Spinal cord (tissue), 10 donors: ENCODE measurements around the gene COA8. TPM values are rescaled to one million over a fixed set of nuclear protein-coding genes. Genes with fewer than 3 reads are reported as not detected.
A peak's percentile ranks its signal among the peaks of the same experiment; 100 is the strongest.

ENCODE experiments used
- DNase-seq, 6 donors: peaks; one replicate each; pipeline versions ENCODE4 v3.0.0 to v3.0.0-alpha.2; 2013 to 2015; ENCODE audit warnings: low spot score in 6 of 6, low read depth in 4 of 6
- H3K27ac ChIP-seq: one replicate; pipeline ENCODE4 v1.5.1; 2013; ENCODE audit warnings: low read depth, low read length, control low read depth
- H3K27me3 ChIP-seq: one replicate; pipeline ENCODE4 v1.6.1; 2013; ENCODE audit warnings: low read length; ENCODE audit not compliant: control insufficient read depth, insufficient read depth
- H3K36me3 ChIP-seq: one replicate; pipeline ENCODE4 v1.6.1; 2013; ENCODE audit warnings: low read length; ENCODE audit not compliant: control insufficient read depth, insufficient read depth
- H3K4me1 ChIP-seq: one replicate; pipeline ENCODE4 v1.6.1; 2013; ENCODE audit warnings: low read length; ENCODE audit not compliant: control insufficient read depth, insufficient read depth
- H3K4me3 ChIP-seq: one replicate; pipeline ENCODE4 v1.5.1; 2013; ENCODE audit warnings: low read depth, low read length, control low read depth
- H3K9me3 ChIP-seq: one replicate; pipeline ENCODE4 v1.6.1; 2013; ENCODE audit warnings: low read length; ENCODE audit not compliant: control insufficient read depth, insufficient read depth
- WGBS: methylation state at CpG from one replicate; pipeline ENCODE4 v1.1.5; 2013; ENCODE audit warnings: missing lambda C conversion rate; ENCODE audit not compliant: insufficient coverage; 5-methylcytosine and 5-hydroxymethylcytosine counted together
- polyA plus RNA-seq, 2 donors: library from polyadenylated mRNA; unstranded; fragments of 120-200 nt; gene quantifications; one replicate each; pipeline ENCODE4 v1.2.1, GENCODE V29; 2013; ENCODE audit not compliant: insufficient read length in 2 of 2
- total RNA-seq, 2 donors: library from RNA; depleted of rRNA in 1 of 2; stranded (reverse); fragments of 120-200 nt in 1 of 2; fragments of >200 nt in 1 of 2; gene quantifications; one replicate each; pipeline versions ENCODE4 v1.2.3 to v1.2.4, GENCODE V29; 2013 to 2014
- donor health status: healthy.

The COA8 gene
- total and polyA plus RNA-seq, 4 donors: 33.5 to 57.6 (median 46.3) TPM

- Histone ChIP-seq H3K27me3 (no peaks in the 10 kb centered on the region), H3K4me1 (peaks cover 72% of the 10 kb centered on the region), H3K36me3 (peaks cover 49% of the 10 kb centered on the region), H3K9me3 (no peaks in the 10 kb centered on the region), H3K27ac (peak overlapping the region; percentile 75), H3K4me3 (peak overlapping the region; percentile 43)
- WGBS: 52% methylated on average over 22 of the region's 22 CpGs
- peak in 2 of 6 donors; percentile 23 to 31 for DNase-seq
Observed at GRCh38 chr14:103519837-103520212, 42.9 kb upstream of the COA8 start.

GRCh38 chr14:103520269-103520656, 42.5 kb upstream of the COA8 start:
- Histone ChIP-seq H3K27ac (peak overlapping the region; percentile 75), H3K4me1 (peaks cover 71% of the 10 kb centered on the region), H3K4me3 (peak overlapping the region; percentile 43), H3K36me3 (peaks cover 44% of the 10 kb centered on the region), H3K9me3 (no peaks in the 10 kb centered on the region), H3K27me3 (no peaks in the 10 kb centered on the region)
- no peak for DNase-seq
- 46% methylated on average over 6 of the region's 10 CpGs for WGBS

- WGBS: 2% methylated on average over 60 of the region's 66 CpGs
- peak in 2 of 6 donors; percentile 87 to 94 for DNase-seq
- Histone ChIP-seq H3K27ac (peak overlapping the region; percentile 75), H3K36me3 (peaks cover 43% of the 10 kb centered on the region), H3K9me3 (no peaks in the 10 kb centered on the region), H3K4me3 (peak overlapping the region; percentile 43), H3K27me3 (no peaks in the 10 kb centered on the region), H3K4me1 (peaks cover 74% of the 10 kb centered on the region)
Observed at GRCh38 chr14:103520657-103521437, 41.9 kb upstream of the COA8 start.

- peaks cover 79% of the 10 kb centered on the region for H3K4me1 ChIP-seq
- H3K9me3 ChIP-seq: no peaks in the 10 kb centered on the region
- DNase-seq: no peak
- H3K36me3 ChIP-seq: peaks cover 47% of the 10 kb centered on the region
- H3K27ac ChIP-seq: peak overlapping the region; percentile 75
- H3K4me3 ChIP-seq: peak overlapping the region; percentile 59
- H3K27me3 ChIP-seq: no peaks in the 10 kb centered on the region
- under 1% methylated on average over 76 of the region's 77 CpGs for WGBS
Observed at GRCh38 chr14:103521438-103521950, 41.3 kb upstream of the COA8 start.

GRCh38 chr14:103521951-103522563, 40.7 kb upstream of the COA8 start:
- H3K27me3 ChIP-seq: no peaks in the 10 kb centered on the region
- H3K9me3 ChIP-seq: no peaks in the 10 kb centered on the region
- WGBS: 0% methylated on average over 74 of the region's 74 CpGs
- DNase-seq: peak in 2 of 6 donors; percentile 81 to 91
- H3K4me1 ChIP-seq: peaks cover 75% of the 10 kb centered on the region
- H3K36me3 ChIP-seq: peaks cover 46% of the 10 kb centered on the region
- H3K4me3 ChIP-seq: peak overlapping the region; percentile 59
- H3K27ac ChIP-seq: peak overlapping the region; percentile 80

- DNase-seq: peak in 4 of 6 donors; percentile 76 to 96 (median 88)
- H3K4me1 ChIP-seq: peaks cover 74% of the 10 kb centered on the region
- peak within 1 kb of the TSS; percentile 80 for H3K27ac ChIP-seq
- peaks cover 38% of the 10 kb centered on the region for H3K36me3 ChIP-seq
- no peaks in the 10 kb centered on the region for H3K27me3 ChIP-seq
- H3K9me3 ChIP-seq: no peaks in the 10 kb centered on the region
- peak within 1 kb of the TSS; percentile 59 for H3K4me3 ChIP-seq
- under 1% methylated on average over 104 of the region's 107 CpGs for WGBS
Observed at GRCh38 chr14:103522649-103523574, 39.8 kb upstream of the COA8 start, which contains the start of gene CKB. CKB (minus strand) TSS chr14:103522830; CDS start chr14:103522493, 337 bp downstream.

GRCh38 chr14:103523575-103523954, 39.2 kb upstream of the COA8 start:
- Histone ChIP-seq H3K36me3 (peaks cover 32% of the 10 kb centered on the region), H3K27me3 (no peaks in the 10 kb centered on the region), H3K9me3 (no peaks in the 10 kb centered on the region), H3K27ac (peak overlapping the region; percentile 47), H3K4me3 (peak overlapping the region; percentile 39), H3K4me1 (peaks cover 74% of the 10 kb centered on the region)
- no peak for DNase-seq
- 39% methylated on average over 5 of the region's 10 CpGs for WGBS

GRCh38 chr14:103524002-103524935, 38.5 kb upstream of the COA8 start:
- Histone ChIP-seq H3K27me3 (no peaks in the 10 kb centered on the region), H3K36me3 (peaks cover 25% of the 10 kb centered on the region), H3K4me1 (peaks cover 71% of the 10 kb centered on the region), H3K27ac (no peak overlapping the region), H3K4me3 (no peak overlapping the region), H3K9me3 (no peaks in the 10 kb centered on the region)
- WGBS: 54% methylated on average over 11 of the region's 12 CpGs
- DNase-seq: no peak
